Measurements from ENCODE around the gene NUPR1.

DNA sequence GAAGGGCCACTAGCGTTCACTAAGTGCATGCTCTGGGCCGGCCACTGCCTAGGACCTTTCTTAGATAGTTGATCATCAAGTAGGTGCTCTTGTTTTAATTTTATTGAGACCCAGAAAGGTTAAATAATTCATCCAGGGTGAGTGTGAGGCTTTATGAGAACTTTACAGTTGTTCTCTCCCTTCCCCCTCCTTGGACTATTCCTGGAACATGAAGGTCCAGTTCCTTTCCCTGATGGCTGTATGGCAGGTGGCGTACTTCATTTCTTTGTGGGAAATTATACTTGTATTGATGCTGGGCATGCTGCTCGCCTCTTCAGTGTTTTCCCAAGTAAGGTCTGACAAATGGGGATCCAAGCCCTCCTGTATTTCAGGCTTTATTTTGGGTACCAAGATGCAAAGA is 23.4 kb upstream of the NUPR1 start:
- TF ChIP-seq EP300 (IDR thresholded peaks at IDR 0.05; ENCODE audit: borderline replicate concordance) (no peak), FOXM1 (IDR thresholded peaks at IDR 0.05; ENCODE audit: borderline replicate concordance, low read depth) (no peak), EGR1 (IDR thresholded peaks at IDR 0.05) (no peak), YY1 (IDR thresholded peaks at IDR 0.05; ENCODE audit: low read depth) (no peak), CEBPB (IDR thresholded peaks at IDR 0.05) (no peak), CREB1 (IDR thresholded peaks at IDR 0.05; ENCODE audit: low read depth) (no peak), ZBTB7A (IDR thresholded peaks at IDR 0.05; ENCODE audit: low read depth) (no peak), RAD21 (IDR thresholded peaks at IDR 0.05; ENCODE audit: low read depth) (no peak)
- TF ChIP-seq, protein P1, sequence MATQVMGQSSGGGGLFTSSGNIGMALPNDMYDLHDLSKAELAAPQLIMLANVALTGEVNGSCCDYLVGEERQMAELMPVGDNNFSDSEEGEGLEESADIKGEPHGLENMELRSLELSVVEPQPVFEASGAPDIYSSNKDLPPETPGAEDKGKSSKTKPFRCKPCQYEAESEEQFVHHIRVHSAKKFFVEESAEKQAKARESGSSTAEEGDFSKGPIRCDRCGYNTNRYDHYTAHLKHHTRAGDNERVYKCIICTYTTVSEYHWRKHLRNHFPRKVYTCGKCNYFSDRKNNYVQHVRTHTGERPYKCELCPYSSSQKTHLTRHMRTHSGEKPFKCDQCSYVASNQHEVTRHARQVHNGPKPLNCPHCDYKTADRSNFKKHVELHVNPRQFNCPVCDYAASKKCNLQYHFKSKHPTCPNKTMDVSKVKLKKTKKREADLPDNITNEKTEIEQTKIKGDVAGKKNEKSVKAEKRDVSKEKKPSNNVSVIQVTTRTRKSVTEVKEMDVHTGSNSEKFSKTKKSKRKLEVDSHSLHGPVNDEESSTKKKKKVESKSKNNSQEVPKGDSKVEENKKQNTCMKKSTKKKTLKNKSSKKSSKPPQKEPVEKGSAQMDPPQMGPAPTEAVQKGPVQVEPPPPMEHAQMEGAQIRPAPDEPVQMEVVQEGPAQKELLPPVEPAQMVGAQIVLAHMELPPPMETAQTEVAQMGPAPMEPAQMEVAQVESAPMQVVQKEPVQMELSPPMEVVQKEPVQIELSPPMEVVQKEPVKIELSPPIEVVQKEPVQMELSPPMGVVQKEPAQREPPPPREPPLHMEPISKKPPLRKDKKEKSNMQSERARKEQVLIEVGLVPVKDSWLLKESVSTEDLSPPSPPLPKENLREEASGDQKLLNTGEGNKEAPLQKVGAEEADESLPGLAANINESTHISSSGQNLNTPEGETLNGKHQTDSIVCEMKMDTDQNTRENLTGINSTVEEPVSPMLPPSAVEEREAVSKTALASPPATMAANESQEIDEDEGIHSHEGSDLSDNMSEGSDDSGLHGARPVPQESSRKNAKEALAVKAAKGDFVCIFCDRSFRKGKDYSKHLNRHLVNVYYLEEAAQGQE (IDR thresholded peaks at IDR 0.05; ENCODE audit: low read depth): no peak
- TF ChIP-seq, protein P2, sequence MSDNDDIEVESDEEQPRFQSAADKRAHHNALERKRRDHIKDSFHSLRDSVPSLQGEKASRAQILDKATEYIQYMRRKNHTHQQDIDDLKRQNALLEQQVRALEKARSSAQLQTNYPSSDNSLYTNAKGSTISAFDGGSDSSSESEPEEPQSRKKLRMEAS (IDR thresholded peaks at IDR 0.05): no peak
- TF ChIP-seq, protein P3, sequence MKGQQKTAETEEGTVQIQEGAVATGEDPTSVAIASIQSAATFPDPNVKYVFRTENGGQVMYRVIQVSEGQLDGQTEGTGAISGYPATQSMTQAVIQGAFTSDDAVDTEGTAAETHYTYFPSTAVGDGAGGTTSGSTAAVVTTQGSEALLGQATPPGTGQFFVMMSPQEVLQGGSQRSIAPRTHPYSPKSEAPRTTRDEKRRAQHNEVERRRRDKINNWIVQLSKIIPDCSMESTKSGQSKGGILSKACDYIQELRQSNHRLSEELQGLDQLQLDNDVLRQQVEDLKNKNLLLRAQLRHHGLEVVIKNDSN (IDR thresholded peaks at IDR 0.05): no peak
